Neutrophil (primary cell): Measurements from ENCODE around the gene LITAF.
A peak's percentile ranks its signal among the peaks of the same experiment; 100 is the strongest.

Experiments used
- H3K27ac ChIP-seq: fragments of 200-600 bp; sonication (generic); 2 replicates; pipeline ENCODE4 v1.5.1; 2016; ENCODE audit warnings: mild to moderate bottlenecking, moderate library complexity
- H3K27me3 ChIP-seq: fragments of 200-600 bp; sonication (generic); 2 replicates; pipeline ENCODE4 v1.6.0; 2016; ENCODE audit warnings: mild to moderate bottlenecking
- H3K36me3 ChIP-seq: fragments of 200-600 bp; sonication (generic); 2 replicates; pipeline ENCODE4 v1.5.1; 2017
- H3K4me1 ChIP-seq, 2 experiments: fragments of 200-600 bp in 1 of 2; sonication (generic) in 1 of 2; 1 replicate in 1 of 2; 2 replicates in 1 of 2; pipeline versions ENCODE4 v1.5.1 to v1.6.1; 2013 to 2016; ENCODE audit warnings: low read depth in 1 of 2, low read length in 1 of 2, mild to moderate bottlenecking in 1 of 2, moderate library complexity in 1 of 2; ENCODE audit not compliant: control insufficient read depth in 1 of 2, insufficient read depth in 1 of 2
- H3K4me3 ChIP-seq, 2 experiments: fragments of 200-600 bp in 1 of 2; sonication (generic) in 1 of 2; 1 replicate in 1 of 2; 2 replicates in 1 of 2; pipeline ENCODE4 v1.5.1; 2013 to 2016; ENCODE audit warnings: low read depth in 1 of 2, low read length in 1 of 2, mild to moderate bottlenecking in 1 of 2, moderate library complexity in 1 of 2
- H3K9me3 ChIP-seq: fragments of 200-600 bp; sonication (generic); 2 replicates; pipeline ENCODE4 v1.5.1; 2016
- TF ChIP-seq, protein P1 (sequence below): fragments of 200-600 bp; sonication (generic); IDR thresholded peaks from 2 replicates; pipeline ENCODE4 v1.5.1; 2016; ENCODE audit warnings: antibody characterized with exemption

LITAF gene

DNA sequence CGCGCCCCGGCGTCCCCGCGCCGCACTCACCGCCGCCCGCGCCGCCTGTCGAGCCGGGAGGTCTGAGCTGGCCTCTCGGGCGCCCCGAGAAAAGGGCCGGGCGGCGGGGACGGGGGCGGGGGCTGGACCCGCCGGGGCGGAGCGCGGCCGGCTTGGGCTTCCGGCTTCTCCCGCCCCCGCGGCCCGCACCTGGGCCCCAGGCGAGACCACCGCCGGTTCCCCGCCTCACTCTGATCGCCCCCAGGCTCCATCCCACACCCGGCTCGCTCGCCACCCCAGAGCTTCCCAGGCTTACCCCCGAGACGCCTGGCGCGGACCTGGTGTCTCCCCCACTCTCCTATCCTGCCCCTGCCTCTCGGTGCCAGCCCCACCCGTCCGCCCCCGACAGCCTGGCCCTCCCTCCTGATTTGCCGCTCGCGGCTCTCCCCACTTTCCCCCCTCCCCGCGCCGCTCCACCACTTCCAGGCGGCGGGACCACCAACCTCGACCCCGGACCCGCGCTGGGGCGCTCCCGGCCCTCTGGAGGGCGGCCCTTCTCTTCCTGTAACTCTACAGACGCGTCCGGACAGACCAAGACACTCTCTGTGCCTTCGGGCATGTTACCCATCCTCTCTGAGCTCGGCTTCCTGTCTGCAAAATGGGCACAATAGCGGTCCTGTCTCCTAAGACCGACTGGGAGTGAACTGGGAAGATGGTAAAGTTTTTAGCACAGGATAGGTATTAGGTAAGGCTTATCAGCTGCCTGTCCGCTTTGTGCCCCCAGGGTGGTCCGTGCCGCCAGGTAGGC is at the start of gene LITAF:
TSS of gene LITAF (minus strand) at position 64 of the 787 bp plus-strand sequence. CDS start 30,189 bp downstream, outside the sequence.
- Histone ChIP-seq H3K4me1 (peaks cover 46 to 55% of the 10 kb centered on the region in 2 experiments), H3K36me3 (peaks cover 12% of the 10 kb centered on the region), H3K27ac (peak within 1 kb of the TSS; percentile 99), H3K4me3 (peak within 1 kb of the TSS; percentile 93 to 94), H3K27me3 (no peaks in the 10 kb centered on the region), H3K9me3 (no peaks in the 10 kb centered on the region)
- TF ChIP-seq, protein P1, sequence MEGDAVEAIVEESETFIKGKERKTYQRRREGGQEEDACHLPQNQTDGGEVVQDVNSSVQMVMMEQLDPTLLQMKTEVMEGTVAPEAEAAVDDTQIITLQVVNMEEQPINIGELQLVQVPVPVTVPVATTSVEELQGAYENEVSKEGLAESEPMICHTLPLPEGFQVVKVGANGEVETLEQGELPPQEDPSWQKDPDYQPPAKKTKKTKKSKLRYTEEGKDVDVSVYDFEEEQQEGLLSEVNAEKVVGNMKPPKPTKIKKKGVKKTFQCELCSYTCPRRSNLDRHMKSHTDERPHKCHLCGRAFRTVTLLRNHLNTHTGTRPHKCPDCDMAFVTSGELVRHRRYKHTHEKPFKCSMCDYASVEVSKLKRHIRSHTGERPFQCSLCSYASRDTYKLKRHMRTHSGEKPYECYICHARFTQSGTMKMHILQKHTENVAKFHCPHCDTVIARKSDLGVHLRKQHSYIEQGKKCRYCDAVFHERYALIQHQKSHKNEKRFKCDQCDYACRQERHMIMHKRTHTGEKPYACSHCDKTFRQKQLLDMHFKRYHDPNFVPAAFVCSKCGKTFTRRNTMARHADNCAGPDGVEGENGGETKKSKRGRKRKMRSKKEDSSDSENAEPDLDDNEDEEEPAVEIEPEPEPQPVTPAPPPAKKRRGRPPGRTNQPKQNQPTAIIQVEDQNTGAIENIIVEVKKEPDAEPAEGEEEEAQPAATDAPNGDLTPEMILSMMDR, result peak; percentile 40

DNA sequence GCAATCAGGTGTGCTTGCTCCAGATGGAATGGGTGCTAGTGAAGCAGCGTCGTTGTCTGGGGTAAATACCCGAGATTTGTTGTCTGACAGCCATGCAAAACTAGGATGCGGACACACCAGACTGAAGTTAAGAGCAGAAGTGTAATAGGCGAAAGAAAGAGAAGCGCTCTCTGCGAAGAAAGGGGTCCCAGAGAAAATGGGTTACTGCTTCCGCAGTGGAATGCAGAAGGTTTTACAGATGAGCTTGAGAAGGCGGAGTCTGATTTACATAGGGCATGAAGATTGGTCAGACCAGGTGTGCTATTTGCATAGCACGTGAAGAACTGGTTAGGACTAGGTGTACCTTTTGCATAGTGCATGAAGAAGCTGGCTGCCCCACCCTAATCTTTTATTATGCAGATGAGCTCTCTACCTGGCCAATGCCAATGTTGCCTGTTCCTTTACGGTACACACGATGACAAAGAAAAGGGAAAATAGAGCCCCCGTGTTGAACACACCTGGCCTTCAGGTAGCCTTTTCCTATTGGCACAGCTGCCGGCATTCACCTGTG is 49.5 kb upstream of the LITAF start:
- TF ChIP-seq, protein P1, result no peak
- no peaks in the 10 kb centered on the region for H3K36me3 ChIP-seq
- H3K4me1 ChIP-seq, result peaks cover 87 to 90% of the 10 kb centered on the region in 2 experiments

DNA sequence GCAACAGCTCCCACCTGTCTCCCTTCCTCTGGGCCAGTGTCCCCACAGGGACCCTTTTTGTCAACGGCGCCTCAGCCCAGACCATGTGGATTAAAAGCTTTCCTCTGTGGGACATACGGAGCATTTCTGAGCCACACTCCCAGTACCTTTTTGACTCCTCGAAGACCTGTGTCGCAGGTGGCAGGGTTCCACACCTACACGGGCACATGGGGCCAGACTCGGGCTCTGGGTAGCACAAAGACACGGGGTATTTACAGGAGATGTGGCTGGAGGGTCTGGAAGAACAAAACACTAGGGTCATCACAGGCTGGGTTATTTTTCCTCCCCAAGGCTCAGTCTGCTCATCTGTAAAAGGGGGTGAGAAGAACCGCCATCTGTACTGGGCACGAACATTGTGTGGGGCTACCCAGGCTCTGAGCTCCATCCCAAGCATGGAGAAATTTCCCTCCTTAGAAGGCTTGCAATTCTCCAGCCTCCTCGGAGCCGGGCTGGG is 49.0 kb upstream of the LITAF start:
- Histone ChIP-seq H3K27me3 (no peaks in the 10 kb centered on the region), H3K4me1 (peaks cover 85 to 90% of the 10 kb centered on the region in 2 experiments), H3K9me3 (no peaks in the 10 kb centered on the region), H3K27ac (peak overlapping the region; percentile 60), H3K4me3 (peak overlapping the region in 1 of 2 experiments; percentile 28), H3K36me3 (no peaks in the 10 kb centered on the region)
- TF ChIP-seq, protein P1, result no peak

More for the DNA sequence above, 49.5 kb upstream of the LITAF start:
- H3K27ac ChIP-seq, result peak overlapping the region; percentile 60
- H3K4me3 ChIP-seq, result peak overlapping the region in 1 of 2 experiments; percentile 28
- no peaks in the 10 kb centered on the region for H3K9me3 ChIP-seq
- H3K27me3 ChIP-seq, result no peaks in the 10 kb centered on the region

DNA sequence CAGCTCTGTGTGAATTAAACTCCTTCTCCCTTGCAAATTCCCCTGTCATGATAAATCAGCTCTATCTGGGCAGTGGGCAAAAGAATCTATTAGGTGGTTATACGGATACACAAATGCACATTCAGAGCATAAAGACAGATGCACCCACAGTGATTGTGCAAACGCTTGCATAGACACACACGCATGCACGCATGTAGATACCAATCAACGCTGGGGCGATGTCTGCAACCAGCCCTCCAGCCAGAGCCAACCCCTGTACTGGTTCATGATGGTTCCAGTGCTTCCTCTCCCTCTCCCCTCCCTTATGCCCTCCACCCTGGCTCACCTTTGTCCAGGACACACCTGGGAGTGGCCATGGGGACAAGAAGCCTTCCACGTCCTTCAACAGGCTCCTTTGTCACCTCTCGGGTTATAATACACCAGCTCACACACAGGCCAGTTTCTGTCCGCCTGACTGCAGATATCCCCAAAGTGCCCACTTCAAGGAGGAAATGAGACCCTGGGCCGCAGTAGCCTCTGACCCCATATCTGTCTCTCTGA is 48.5 kb upstream of the LITAF start:
- H3K36me3 ChIP-seq, result no peaks in the 10 kb centered on the region
- peaks cover 85 to 90% of the 10 kb centered on the region in 2 experiments for H3K4me1 ChIP-seq
- TF ChIP-seq, protein P1, result no peak

DNA sequence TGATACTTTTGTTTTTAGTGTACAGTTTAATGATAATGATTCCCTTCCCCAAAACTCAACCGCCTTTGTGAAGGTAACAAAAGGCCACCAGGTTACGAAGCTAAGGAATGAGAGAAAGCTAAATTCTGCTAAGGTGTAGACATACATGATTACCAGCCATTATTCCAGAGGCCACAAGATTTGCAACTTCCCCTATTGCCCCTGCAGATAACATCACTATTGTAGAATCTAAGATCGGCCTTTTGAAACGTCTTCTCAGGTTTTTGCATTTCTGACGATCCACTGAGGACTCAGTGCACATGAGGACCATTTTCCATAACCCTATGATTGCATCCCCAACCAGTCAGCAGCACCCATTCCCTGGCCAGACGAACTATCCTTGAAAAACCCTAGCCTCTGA is 47.6 kb upstream of the LITAF start:
- Histone ChIP-seq H3K27me3 (no peaks in the 10 kb centered on the region), H3K4me3 (peak overlapping the region in 1 of 2 experiments; percentile 8), H3K9me3 (no peaks in the 10 kb centered on the region), H3K36me3 (no peaks in the 10 kb centered on the region), H3K4me1 (peaks cover 85 to 90% of the 10 kb centered on the region in 2 experiments), H3K27ac (peak overlapping the region; percentile 86)
- TF ChIP-seq, protein P1, result no peak

More for the DNA sequence above, 48.5 kb upstream of the LITAF start:
- H3K9me3 ChIP-seq, result no peaks in the 10 kb centered on the region
- peak overlapping the region; percentile 60 for H3K27ac ChIP-seq
- H3K27me3 ChIP-seq, result no peaks in the 10 kb centered on the region
- H3K4me3 ChIP-seq, result no peak overlapping the region
